Measurements from ENCODE around the gene NOX5. TPM values are rescaled to one million over a fixed set of nuclear protein-coding genes. Genes with fewer than 3 reads are reported as not detected.
"Not testable (repeated sequence)": the region's sequence is repeated elsewhere in the genome, so short reads cannot be mapped to it uniquely, and the experiment has no call there.

NOX5 gene, protein sequence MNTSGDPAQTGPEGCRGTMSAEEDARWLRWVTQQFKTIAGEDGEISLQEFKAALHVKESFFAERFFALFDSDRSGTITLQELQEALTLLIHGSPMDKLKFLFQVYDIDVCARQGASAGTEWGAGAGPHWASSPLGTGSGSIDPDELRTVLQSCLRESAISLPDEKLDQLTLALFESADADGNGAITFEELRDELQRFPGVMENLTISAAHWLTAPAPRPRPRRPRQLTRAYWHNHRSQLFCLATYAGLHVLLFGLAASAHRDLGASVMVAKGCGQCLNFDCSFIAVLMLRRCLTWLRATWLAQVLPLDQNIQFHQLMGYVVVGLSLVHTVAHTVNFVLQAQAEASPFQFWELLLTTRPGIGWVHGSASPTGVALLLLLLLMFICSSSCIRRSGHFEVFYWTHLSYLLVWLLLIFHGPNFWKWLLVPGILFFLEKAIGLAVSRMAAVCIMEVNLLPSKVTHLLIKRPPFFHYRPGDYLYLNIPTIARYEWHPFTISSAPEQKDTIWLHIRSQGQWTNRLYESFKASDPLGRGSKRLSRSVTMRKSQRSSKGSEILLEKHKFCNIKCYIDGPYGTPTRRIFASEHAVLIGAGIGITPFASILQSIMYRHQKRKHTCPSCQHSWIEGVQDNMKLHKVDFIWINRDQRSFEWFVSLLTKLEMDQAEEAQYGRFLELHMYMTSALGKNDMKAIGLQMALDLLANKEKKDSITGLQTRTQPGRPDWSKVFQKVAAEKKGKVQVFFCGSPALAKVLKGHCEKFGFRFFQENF
- under 1 TPM; 0.16 to 0.19 TPM for total RNA-seq

DNA sequence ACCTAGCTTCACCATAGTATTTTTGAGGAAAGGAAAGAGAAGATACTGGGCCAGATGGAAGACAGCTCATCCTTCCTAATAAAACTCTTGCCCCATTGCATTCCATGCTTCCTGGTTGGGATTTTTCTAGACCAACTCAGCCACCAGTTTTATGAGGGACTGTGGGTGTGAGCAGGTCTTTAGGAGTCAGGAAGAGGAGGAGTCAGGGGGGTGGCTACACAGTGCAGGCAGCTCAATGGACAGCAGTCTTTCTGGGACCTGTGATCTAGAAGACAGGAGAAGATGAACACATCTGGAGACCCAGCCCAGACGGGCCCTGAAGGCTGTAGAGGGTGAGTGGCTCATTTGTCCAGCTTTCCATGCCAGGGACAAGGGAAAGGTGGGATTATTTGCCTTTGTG is at the start of gene NOX5:
NOX5 (plus strand) TSS at position 242 of the 400 bp plus-strand sequence; CDS start at position 283, 41 bp downstream.
- TF ChIP-seq, protein P1, sequence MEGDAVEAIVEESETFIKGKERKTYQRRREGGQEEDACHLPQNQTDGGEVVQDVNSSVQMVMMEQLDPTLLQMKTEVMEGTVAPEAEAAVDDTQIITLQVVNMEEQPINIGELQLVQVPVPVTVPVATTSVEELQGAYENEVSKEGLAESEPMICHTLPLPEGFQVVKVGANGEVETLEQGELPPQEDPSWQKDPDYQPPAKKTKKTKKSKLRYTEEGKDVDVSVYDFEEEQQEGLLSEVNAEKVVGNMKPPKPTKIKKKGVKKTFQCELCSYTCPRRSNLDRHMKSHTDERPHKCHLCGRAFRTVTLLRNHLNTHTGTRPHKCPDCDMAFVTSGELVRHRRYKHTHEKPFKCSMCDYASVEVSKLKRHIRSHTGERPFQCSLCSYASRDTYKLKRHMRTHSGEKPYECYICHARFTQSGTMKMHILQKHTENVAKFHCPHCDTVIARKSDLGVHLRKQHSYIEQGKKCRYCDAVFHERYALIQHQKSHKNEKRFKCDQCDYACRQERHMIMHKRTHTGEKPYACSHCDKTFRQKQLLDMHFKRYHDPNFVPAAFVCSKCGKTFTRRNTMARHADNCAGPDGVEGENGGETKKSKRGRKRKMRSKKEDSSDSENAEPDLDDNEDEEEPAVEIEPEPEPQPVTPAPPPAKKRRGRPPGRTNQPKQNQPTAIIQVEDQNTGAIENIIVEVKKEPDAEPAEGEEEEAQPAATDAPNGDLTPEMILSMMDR (IDR thresholded peaks at IDR 0.05), result no peak
- Histone ChIP-seq H3K4me3 (no peak within 1 kb of the TSS), H3K9me3 (no peaks in the 10 kb centered on the region), H3K27ac (no peak within 1 kb of the TSS), H3K36me3 (no peaks in the 10 kb centered on the region), H3K4me1 (no peaks in the 10 kb centered on the region), H3K27me3 (no peaks in the 10 kb centered on the region)
- DNase-seq (ENCODE audit: low spot score), result no peak

DNA sequence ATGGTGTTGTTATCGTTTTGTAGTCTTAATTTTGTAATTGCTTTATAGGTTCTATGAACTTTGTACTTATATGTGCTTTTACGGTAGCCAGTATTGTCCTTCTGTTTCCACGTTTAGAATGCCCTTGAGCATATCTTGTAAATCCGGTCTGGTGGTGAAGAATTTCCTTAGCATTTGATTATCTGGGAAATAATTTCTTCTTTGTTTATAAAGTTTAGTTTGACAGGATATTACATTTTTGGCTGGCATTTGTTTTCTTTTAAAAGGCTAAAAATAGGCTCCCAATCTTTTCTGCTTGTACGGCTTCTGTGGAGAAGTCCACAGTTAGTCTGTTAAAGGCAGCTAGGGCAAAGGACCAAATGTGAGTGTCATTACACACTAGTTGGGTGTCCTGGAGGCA is 47.5 kb upstream of the NOX5 start:
- Histone ChIP-seq H3K4me1 (no peaks in the 10 kb centered on the region), H3K4me3 (no peak overlapping the region), H3K27me3 (no peaks in the 10 kb centered on the region), H3K36me3 (no peaks in the 10 kb centered on the region), H3K27ac (no peak overlapping the region), H3K9me3 (peaks cover 0 to 29% of the 10 kb centered on the region in 2 donors)
- TF ChIP-seq, protein P1 (IDR thresholded peaks at IDR 0.05), result no peak
- no peak for DNase-seq (ENCODE audit: low spot score)

DNA sequence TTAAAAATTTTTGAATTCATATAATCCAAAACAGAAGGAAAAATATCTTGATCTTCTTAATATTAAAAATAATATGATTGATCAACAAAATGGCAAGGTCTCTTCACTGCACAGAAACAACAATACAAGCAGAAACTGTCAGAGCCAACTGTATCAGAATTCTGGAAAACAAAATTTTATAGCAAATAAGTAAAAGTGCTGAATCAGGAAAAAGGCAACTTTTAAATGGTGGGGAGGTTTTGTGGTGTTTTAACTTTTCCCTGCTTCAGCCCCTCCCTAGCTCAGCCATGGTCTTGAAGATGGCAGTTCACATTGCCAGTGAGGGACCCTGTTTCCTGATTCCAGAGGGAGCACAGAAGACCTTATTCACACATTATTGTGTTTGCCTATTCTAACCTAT is 46.5 kb upstream of the NOX5 start:
- Histone ChIP-seq H3K4me3 (no peak overlapping the region), H3K27ac (no peak overlapping the region), H3K9me3 (peaks cover 0 to 29% of the 10 kb centered on the region in 2 donors), H3K4me1 (no peaks in the 10 kb centered on the region), H3K36me3 (no peaks in the 10 kb centered on the region), H3K27me3 (no peaks in the 10 kb centered on the region)
- DNase-seq (ENCODE audit: low spot score), result no peak
- TF ChIP-seq, protein P1 (IDR thresholded peaks at IDR 0.05), result no peak

DNA sequence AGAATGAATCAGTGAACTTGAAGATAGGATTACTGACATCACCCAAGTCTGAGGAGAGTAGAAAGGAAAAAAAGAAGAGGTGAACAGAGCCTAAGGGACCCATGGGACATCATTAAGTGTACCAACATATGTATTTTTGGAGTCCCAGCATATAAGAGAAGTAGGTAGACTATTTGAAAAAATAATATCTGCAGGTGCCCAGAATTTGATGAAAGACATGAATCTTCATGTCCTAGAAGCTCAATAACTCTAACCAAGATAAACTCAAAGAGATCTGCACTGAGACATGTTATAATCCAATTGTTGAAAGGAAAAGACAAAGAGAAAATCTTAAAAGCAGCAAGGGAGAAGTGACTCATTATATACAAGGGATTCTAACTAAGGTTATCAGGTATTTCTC is 45.2 kb upstream of the NOX5 start:
- Histone ChIP-seq H3K9me3 (peaks cover 0 to 29% of the 10 kb centered on the region in 2 donors), H3K4me3 (no peak overlapping the region), H3K4me1 (no peaks in the 10 kb centered on the region), H3K36me3 (no peaks in the 10 kb centered on the region), H3K27ac (no peak overlapping the region), H3K27me3 (no peaks in the 10 kb centered on the region)
- DNase-seq (ENCODE audit: low spot score), result no peak
- TF ChIP-seq, protein P1 (IDR thresholded peaks at IDR 0.05), result no peak

DNA sequence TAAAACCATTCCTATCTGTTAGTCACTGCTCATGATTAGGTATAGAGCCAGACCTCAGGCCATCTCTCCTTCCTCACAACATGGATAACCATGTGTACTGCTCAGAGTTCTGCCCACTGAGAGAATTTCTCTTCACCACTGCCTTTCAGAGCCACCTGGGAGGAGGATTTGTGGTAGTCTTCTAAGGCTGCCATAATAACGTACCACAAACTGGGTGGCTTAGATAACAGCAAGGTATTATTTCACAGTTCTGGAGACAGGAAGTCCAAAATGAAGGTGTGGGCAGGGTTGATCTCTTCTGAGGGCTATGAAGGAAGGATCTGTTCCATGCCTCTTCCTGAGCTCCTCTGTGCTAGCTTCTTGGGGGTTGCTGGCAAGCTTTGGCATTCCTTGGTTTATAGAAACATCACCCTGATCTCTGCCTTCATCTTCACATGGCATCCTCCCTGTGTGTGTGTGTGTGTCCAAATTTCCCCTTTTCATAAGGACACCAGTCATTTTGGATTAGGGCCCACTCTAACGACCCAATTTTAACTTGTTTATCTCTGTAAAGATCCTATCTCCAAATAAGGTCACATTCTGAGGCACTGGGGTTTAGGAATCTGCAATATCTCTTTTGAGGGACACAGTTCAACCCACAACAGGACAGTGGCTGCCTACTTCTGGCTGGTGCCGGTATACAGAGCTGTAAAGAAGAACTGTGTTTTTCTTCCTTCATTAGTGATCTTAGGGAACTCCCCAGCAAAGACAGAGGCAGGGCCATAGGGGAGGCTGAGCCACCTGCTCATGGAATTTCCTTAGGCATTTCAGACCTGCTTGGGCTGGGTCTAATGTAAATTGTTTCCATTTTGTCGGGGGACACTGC is 42.1 kb upstream of the NOX5 start:
- TF ChIP-seq, protein P1 (IDR thresholded peaks at IDR 0.05), result no peak
- Histone ChIP-seq H3K27me3 (no peaks in the 10 kb centered on the region), H3K36me3 (no peaks in the 10 kb centered on the region), H3K27ac (no peak overlapping the region), H3K4me1 (no peaks in the 10 kb centered on the region), H3K9me3 (peaks cover 0 to 31% of the 10 kb centered on the region in 2 donors), H3K4me3 (no peak overlapping the region)
- DNase-seq (ENCODE audit: low spot score), result no peak

DNA sequence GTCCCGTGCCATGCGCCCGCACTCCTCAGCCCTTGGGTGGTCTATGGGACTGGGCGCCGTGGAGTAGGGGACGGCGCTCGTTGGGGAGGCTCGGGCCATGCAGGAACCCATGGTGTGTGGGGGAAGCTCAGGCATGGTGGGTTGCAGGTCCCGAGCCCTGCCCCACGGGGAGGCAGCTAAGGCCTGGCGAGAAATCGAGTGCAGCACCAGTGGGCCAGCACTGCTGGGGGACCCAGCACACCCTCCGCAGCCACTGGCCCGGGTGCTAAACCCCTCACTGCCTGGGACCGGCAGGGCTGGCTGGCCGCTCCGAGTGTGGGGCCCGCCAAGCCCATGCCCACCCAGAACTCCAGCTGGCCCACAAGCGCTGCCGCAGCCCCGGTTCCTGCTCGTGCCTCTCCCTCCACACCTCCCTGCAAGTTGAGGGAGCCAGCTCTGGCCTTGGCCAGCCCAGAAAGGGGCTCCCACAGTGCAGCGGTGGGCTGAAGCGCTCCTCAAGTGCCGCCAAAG is 38.8 kb upstream of the NOX5 start:
- not testable (repeated sequence) for H3K9me3 ChIP-seq; H3K4me1 ChIP-seq; H3K36me3 ChIP-seq; H3K27me3 ChIP-seq; H3K4me3 ChIP-seq; H3K27ac ChIP-seq; DNase-seq (ENCODE audit: low spot score)

DNA sequence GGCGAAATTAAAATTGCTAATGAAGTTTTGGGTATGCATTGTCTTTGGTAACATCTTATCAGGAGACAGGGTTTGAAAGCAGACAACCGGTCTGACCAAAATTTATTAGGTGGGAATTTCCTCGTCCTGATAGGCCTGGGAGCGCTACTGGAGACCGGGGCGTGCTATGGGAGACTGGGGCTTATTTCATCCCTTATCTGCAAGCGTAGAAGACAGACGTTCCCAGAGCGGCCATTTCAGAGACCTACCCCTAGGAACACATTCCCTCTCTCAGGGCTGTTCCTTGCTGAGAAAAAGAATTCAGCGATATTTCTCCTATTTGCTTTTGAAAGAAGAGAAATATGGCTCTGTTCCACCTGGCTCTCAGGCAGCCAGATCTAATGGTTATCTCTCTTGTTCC is 37.1 kb upstream of the NOX5 start:
- H3K4me3 ChIP-seq; H3K27ac ChIP-seq; H3K36me3 ChIP-seq; H3K27me3 ChIP-seq; H3K4me1 ChIP-seq; H3K9me3 ChIP-seq; DNase-seq (ENCODE audit: low spot score): not testable (repeated sequence)

All from right atrium auricular region (tissue), 2 donors.